Spinal cord (tissue), 10 donors: ENCODE measurements around the gene EML6. TPM values are rescaled to one million over a fixed set of nuclear protein-coding genes. Genes with fewer than 3 reads are reported as not detected.

Experiments
- DNase-seq, 6 donors: peaks; one replicate each; pipeline versions ENCODE4 v3.0.0 to v3.0.0-alpha.2; 2013 to 2015; ENCODE audit warnings: low spot score in 6 of 6, low read depth in 4 of 6
- H3K27ac ChIP-seq: one replicate; pipeline ENCODE4 v1.5.1; 2013; ENCODE audit warnings: low read depth, low read length, control low read depth
- H3K27me3 ChIP-seq: one replicate; pipeline ENCODE4 v1.6.1; 2013; ENCODE audit warnings: low read length; ENCODE audit not compliant: control insufficient read depth, insufficient read depth
- H3K36me3 ChIP-seq: one replicate; pipeline ENCODE4 v1.6.1; 2013; ENCODE audit warnings: low read length; ENCODE audit not compliant: control insufficient read depth, insufficient read depth
- H3K4me1 ChIP-seq: one replicate; pipeline ENCODE4 v1.6.1; 2013; ENCODE audit warnings: low read length; ENCODE audit not compliant: control insufficient read depth, insufficient read depth
- H3K4me3 ChIP-seq: one replicate; pipeline ENCODE4 v1.5.1; 2013; ENCODE audit warnings: low read depth, low read length, control low read depth
- H3K9me3 ChIP-seq: one replicate; pipeline ENCODE4 v1.6.1; 2013; ENCODE audit warnings: low read length; ENCODE audit not compliant: control insufficient read depth, insufficient read depth
- WGBS: methylation state at CpG from one replicate; pipeline ENCODE4 v1.1.5; 2013; ENCODE audit warnings: missing lambda C conversion rate; ENCODE audit not compliant: insufficient coverage; 5-methylcytosine and 5-hydroxymethylcytosine counted together
- polyA plus RNA-seq, 2 donors: library from polyadenylated mRNA; unstranded; fragments of 120-200 nt; gene quantifications; one replicate each; pipeline ENCODE4 v1.2.1, GENCODE V29; 2013; ENCODE audit not compliant: insufficient read length in 2 of 2
- total RNA-seq, 2 donors: library from RNA; depleted of rRNA in 1 of 2; stranded (reverse); fragments of 120-200 nt in 1 of 2; fragments of >200 nt in 1 of 2; gene quantifications; one replicate each; pipeline versions ENCODE4 v1.2.3 to v1.2.4, GENCODE V29; 2013 to 2014
- donor health status: healthy.

EML6 gene
- total and polyA plus RNA-seq, 4 donors: 6.9 to 22.6 (median 18.5) TPM

- WGBS: no CpG with 5 or more reads among the region's 4 CpGs
- Histone ChIP-seq H3K9me3 (no peaks in the 10 kb centered on the region), H3K27ac (peak overlapping the region; percentile 42), H3K27me3 (no peaks in the 10 kb centered on the region), H3K36me3 (peaks cover 18% of the 10 kb centered on the region), H3K4me1 (peaks cover 9% of the 10 kb centered on the region), H3K4me3 (no peak overlapping the region)
- peak in 1 of 6 donors; percentile 45 for DNase-seq
These were observed 243.8 kb downstream of the EML6 start for GRCh38 chr2:54967269-54967668.

GRCh38 chr2:54967759-54968365 is 244.4 kb downstream of the EML6 start:
- Histone ChIP-seq H3K36me3 (peaks cover 14% of the 10 kb centered on the region), H3K4me1 (peaks cover 9% of the 10 kb centered on the region), H3K4me3 (no peak overlapping the region), H3K27ac (peak overlapping the region; percentile 42), H3K9me3 (no peaks in the 10 kb centered on the region), H3K27me3 (no peaks in the 10 kb centered on the region)
- WGBS: 92% methylated on average over 15 of the region's 18 CpGs
- DNase-seq: no peak

- no peak for DNase-seq
- Histone ChIP-seq H3K4me3 (no peak overlapping the region), H3K27ac (no peak overlapping the region), H3K27me3 (no peaks in the 10 kb centered on the region), H3K36me3 (peaks cover 13% of the 10 kb centered on the region), H3K9me3 (no peaks in the 10 kb centered on the region), H3K4me1 (peaks cover 9% of the 10 kb centered on the region)
- WGBS: 98% methylated on average over 6 of the region's 10 CpGs
These were observed 245.2 kb downstream of the EML6 start for GRCh38 chr2:54968561-54969218.

- H3K9me3 ChIP-seq: no peaks in the 10 kb centered on the region
- H3K4me1 ChIP-seq: peaks cover 9% of the 10 kb centered on the region
- H3K4me3 ChIP-seq: no peak overlapping the region
- H3K27ac ChIP-seq: no peak overlapping the region
- DNase-seq: no peak
- 89% methylated on average over 3 of the region's 4 CpGs for WGBS
- H3K27me3 ChIP-seq: no peaks in the 10 kb centered on the region
- peaks cover 13% of the 10 kb centered on the region for H3K36me3 ChIP-seq
These were observed 246.0 kb downstream of the EML6 start for GRCh38 chr2:54969295-54969939.

GRCh38 chr2:54969940-54970338 is 246.5 kb downstream of the EML6 start:
- H3K27ac ChIP-seq: no peak overlapping the region
- H3K4me1 ChIP-seq: peaks cover 9% of the 10 kb centered on the region
- H3K36me3 ChIP-seq: peaks cover 13% of the 10 kb centered on the region
- no peak overlapping the region for H3K4me3 ChIP-seq
- no peak for DNase-seq
- WGBS: 90% methylated on average over 7 of the region's 7 CpGs
- no peaks in the 10 kb centered on the region for H3K27me3 ChIP-seq
- H3K9me3 ChIP-seq: no peaks in the 10 kb centered on the region

- no peak for DNase-seq
- Histone ChIP-seq H3K4me1 (no peaks in the 10 kb centered on the region), H3K4me3 (no peak overlapping the region), H3K36me3 (peaks cover 3% of the 10 kb centered on the region), H3K27ac (no peak overlapping the region), H3K9me3 (no peaks in the 10 kb centered on the region), H3K27me3 (no peaks in the 10 kb centered on the region)
- no CpG with 5 or more reads among the region's 2 CpGs for WGBS
These were observed 251.7 kb downstream of the EML6 start for GRCh38 chr2:54975175-54975574.

- Histone ChIP-seq H3K9me3 (no peaks in the 10 kb centered on the region), H3K36me3 (peaks cover 3% of the 10 kb centered on the region), H3K4me1 (no peaks in the 10 kb centered on the region), H3K27ac (no peak overlapping the region), H3K27me3 (no peaks in the 10 kb centered on the region), H3K4me3 (no peak overlapping the region)
- 100% methylated on average over 2 of the region's 4 CpGs for WGBS
- no peak for DNase-seq
These were observed 252.4 kb downstream of the EML6 start for GRCh38 chr2:54975598-54976492.

GRCh38 chr2:54977149-54977548 is 253.7 kb downstream of the EML6 start:
- WGBS: no CpG with 5 or more reads among the region's 2 CpGs

GRCh38 chr2:54979321-54980044 is 256.0 kb downstream of the EML6 start:
- Histone ChIP-seq H3K4me1 (no peaks in the 10 kb centered on the region), H3K4me3 (no peak overlapping the region), H3K36me3 (peaks cover 2% of the 10 kb centered on the region), H3K27ac (no peak overlapping the region), H3K9me3 (no peaks in the 10 kb centered on the region), H3K27me3 (no peaks in the 10 kb centered on the region)
- DNase-seq: peak in 1 of 6 donors; percentile 44
- 100% methylated on average over 1 of the region's 4 CpGs for WGBS

More at GRCh38 chr2:54977149-54977548, 253.7 kb downstream of the EML6 start:
- H3K36me3 ChIP-seq: peaks cover 5% of the 10 kb centered on the region
- H3K27ac ChIP-seq: no peak overlapping the region
- H3K4me3 ChIP-seq: no peak overlapping the region
- DNase-seq: no peak
- no peaks in the 10 kb centered on the region for H3K4me1 ChIP-seq
- H3K27me3 ChIP-seq: no peaks in the 10 kb centered on the region
- H3K9me3 ChIP-seq: no peaks in the 10 kb centered on the region
